HL-60 (cell line): ENCODE data around the gene RERE.

Experiments
- CTCF ChIP-seq: IDR thresholded peaks from one replicate; pipeline ENCODE4 v1.5.1; 2011; ENCODE audit warnings: low read length, control low read depth, inconsistent platforms; ENCODE audit not compliant: insufficient read depth
- POLR2AphosphoS5 ChIP-seq: IDR thresholded peaks from 2 replicates; pipeline ENCODE4 v1.6.1; 2012; ENCODE audit warnings: low read depth

- TF ChIP-seq CTCF (no peak), POLR2AphosphoS5 (no peak)
These were observed 493.7 kb downstream of the RERE start for GRCh38 chr1:8323706-8324105.
